ENCODE measurements around the gene RABL6.
"Not testable (repeated sequence)": the region's sequence is repeated elsewhere in the genome, so short reads cannot be mapped to it uniquely, and the experiment has no call there.

Gene RABL6

DNA sequence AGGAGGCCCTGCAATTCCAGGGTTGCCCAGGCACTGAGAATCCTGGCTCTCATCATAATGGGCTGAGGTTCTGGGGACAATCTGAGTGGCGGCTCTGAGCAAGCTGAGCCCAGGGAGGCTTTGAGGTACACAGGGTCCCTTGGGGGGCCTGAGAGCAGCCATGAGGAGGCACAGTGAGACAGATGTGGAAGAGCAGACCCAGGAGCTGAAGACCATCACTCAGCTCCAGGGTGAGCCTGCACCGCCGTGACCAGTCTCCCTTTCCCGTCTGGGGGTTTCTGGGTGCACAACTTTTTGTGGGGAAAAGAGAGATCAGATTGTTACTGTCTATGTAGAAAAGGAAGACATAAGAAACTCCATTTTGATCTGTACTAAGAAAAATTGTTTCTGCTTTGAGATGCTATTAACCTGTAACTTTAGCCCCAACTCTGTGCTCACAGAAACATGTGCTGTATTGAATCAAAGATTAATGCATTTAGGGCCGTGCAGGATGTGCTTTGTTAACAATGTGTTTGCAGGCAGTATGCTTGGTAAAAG lies 11.4 kb upstream of the RABL6 start, which contains the start of gene CCDC183:
Gene CCDC183, plus strand, starts transcription at position 101 of the 537 bp plus-strand sequence. Its CDS starts 60 bp downstream, at position 161.
- no peak for DNase-seq (ENCODE audit: low spot score)

DNA sequence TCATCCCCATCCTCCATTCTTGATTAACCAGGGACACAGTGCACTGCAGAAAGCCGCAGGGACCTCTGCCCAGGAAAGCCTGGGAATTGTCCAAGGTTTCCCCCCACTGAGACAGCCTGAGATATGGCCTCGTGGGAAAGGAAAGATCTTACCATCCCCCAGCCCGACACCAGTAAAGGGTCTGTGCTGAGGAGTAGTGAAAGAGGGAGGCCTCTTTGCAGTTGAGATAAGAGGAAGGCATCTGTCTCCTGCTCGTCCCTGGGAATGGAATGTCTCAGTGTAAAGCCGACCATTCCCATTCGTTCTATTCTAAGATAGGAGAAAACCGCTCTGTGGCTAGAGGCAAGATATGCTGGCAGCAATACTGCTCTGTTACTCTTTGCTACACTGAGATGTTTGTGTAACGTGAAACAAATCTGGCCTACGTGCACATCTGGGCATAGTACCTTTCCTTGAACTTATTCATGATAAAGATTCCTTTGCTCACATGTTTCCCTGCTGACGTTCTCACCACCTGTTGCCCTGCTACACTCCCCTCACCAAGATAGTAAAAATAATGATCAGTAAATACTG lies 10.9 kb upstream of the RABL6 start:
- DNase-seq (ENCODE audit: low spot score): not testable (repeated sequence)

DNA sequence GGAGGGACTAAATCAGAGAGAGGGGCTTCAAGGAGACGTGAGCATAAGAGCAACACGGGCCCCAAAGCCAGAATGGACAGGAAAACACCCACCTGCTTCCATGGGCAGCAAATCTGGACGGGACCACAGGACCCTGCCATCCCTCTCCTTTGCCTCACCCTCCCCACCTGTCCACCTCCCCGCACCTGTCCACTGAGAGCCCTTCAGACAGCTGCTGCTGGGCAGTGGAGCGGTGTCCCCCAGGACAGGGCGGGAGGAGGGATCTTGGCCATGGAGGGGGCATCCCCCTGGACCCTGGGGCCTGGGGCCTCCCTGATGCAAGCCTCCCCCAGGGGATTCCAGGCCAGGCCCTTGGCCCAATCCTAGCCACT lies 9.1 kb upstream of the RABL6 start:
- no peak for DNase-seq (ENCODE audit: low spot score)

DNA sequence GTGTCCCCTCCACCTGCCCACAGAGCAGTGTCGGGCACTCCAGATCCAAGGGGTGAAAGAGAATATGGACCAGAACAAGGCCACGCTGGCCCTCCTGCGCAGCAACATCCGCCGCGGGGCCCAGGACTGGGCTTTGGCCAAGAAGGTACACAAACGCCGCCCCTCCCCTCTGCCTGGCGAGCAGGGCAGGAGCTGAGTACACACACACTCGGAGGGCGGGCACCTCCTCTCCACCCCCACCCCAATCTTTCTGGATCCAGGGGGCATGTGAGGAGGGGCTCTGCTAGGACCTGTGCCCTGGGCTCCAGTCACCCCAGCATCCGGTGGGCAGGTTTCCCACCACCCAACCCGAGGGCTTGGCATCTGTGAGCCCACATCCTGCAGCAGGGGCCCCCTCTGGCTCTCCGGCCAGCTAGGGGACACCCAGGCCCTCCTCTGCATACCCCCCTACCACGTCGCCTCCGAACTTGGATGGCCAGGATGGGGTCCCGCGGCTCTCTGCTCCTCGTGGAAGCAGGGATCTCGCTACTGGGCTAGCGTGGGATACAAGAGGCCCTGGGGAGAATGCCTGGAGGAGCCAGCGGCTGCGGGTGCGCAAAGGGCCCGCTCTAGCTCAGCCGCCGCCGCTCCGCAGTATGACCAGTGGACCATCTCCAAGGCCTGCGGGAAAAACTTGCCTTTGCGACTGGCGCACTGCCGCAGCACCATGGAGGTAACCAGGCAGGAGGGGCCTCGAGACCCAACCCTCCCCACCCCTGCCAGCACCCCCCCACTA lies 8.5 kb upstream of the RABL6 start:
- no peak for DNase-seq (ENCODE audit: low spot score)

DNA sequence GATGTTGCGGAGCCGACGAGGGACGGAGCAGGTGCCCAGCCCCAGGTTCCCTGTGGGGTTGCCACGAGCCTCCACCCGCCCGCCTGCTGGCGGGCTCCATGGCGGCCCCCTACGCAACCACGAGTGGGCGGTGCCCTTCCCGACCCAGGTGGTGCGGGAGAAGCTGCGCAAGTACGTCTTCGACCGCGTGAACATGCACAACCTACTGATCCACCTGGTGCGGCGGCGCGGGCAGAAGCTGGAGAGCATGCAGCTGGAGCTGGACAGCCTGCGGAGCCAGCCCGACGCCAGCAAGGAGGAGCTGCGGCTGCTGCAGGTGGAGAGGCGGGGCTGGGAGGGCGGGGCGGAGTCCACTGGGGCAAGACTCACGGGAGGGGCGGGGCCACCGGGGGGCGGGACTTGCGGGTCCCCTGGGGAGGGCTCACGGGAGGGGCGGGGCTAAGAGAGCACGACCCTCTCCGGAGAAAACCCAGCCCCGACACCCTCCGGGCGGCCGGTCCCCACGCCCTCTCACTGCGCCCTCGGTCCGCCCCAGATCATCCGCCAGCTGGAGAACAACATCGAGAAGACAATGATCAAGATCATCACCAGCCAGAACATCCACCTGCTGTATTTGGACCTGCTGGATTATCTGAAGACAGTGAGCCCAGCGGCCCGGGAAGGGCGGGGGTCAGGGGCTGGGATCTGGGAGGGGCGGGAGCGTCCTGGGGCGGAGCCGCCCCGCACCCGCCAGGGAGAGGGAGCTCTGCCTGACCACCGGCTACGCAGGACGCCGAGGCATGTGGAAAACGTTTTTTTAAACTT lies 7.7 kb upstream of the RABL6 start:
- peak; percentile 71 for DNase-seq (ENCODE audit: low spot score)

DNA sequence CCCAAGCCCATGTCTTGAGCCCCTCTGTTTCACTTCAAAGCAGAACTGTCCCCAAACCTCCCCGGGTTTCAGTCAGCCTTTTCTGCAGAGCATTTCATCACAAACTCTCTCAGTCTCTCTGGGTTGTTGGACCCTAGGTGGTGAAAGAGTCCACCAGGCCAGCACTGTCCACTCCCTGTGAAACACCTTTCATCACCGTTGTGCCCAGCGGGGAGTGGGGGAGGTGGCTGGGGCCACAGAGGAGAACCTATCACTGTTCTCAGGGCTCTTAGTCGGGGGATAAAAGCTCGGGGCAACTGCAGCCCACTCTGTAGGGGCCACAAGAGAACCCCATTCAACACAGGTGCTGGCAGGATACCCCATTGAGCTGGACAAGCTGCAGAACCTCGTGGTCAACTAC lies 5.4 kb upstream of the RABL6 start:
- no peak for DNase-seq (ENCODE audit: low spot score)

DNA sequence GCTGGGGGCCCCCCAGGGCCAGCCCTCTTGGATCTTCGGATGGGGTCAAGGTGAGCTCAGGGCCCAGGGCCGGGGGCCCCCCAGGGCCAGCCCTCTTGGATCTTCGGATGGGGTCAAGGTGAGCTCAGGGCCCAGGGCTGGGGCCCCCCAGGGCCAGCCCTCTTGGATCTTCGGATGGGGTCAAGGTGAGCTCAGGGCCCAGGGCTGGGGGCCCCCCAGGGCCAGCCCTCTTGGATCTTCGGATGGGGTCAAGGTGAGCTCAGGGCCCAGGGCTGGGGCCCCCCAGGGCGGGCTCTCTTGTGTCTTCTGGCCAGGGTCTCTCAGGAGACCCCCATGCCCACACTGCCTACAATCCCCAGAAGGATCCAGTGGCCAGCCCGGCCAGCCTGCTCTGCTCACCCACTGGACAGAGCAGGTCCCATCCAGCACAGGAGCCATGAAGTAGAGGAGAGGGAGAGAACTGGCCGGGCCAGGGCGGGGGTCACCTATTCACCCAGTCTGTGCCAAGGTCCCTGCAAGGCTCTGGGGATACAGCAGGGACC lies 4.7 kb upstream of the RABL6 start:
- not testable (repeated sequence) for DNase-seq (ENCODE audit: low spot score)

DNA sequence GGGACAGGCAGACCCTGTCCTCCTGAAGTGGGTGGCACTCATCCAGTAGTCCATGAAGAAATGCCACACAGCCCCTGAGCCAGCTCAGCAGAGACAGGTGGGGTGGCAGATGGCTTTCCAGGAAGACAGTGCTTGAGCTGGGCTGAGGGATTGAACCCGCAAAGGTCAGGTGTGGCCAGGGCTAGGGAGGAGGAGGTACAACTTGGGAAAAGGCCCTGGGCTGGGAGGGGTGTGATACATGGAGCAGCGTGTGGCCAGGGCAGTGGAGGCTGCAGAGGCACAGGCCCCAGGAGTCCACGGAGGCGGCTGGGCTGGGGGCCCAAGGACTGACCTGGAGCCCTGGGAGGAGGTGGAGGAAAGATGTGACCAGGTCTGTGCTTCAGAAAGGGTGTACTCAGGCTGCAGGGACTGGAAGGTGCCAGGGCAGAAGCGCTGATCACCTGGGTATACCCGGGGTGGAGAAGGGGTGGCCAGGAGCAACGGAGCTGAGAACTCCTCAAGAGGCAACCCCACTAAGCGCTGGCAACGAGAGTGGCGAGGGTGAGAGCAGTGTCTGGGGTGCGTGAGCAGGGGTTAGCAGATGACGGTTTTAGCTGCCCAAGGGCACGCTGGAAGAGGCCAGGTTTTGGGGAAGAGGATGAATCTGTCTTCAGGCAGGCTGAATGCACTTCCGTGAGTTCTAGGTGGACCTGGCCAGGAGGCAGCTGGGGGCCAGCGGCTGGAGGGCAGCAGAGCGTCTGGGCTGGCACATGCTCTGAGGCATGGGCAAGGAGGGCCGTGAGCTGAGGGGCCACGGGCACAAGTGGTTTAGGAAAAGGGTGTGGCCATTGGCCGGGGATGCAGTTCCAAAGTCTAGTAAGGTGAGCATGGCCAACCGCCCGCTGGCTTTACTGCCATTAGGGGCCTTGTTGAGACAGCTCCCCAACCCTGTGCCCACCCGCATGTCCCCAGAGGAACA lies 3.9 kb upstream of the RABL6 start:
- no peak for DNase-seq (ENCODE audit: low spot score)

DNA sequence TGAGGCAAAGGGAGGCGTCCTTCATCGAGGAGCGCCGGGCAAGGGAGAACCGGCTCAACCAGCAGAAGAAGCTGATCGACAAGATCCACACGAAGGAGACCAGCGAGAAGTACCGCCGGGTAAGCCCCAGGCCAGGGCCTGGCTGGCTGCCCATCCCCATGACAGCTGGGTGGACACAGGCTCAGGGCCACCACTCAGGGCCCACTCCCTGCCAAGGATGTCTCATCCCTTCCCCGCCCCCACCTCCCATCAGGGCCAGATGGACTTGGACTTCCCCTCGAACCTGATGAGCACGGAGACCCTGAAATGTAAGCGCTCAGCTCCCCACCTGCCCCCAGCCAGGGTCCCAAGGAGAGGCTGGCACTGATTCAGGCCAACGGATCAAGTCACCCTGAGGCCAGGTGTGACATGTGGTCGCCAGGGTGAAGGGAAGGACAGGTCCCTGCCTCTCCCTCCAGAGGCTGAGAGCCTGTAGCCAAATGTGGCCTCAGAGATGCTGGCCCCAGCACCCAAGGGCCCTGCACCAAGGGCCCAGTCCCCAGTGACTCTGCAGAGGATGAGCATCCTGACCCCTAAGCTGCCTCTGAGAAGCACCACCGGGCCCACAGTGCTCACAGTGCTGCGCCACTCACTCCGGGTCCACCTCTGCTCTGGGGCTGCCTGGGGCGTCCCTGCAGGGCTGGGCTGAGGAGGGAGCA lies 3.1 kb upstream of the RABL6 start:
- DNase-seq (ENCODE audit: low spot score): no peak

DNA sequence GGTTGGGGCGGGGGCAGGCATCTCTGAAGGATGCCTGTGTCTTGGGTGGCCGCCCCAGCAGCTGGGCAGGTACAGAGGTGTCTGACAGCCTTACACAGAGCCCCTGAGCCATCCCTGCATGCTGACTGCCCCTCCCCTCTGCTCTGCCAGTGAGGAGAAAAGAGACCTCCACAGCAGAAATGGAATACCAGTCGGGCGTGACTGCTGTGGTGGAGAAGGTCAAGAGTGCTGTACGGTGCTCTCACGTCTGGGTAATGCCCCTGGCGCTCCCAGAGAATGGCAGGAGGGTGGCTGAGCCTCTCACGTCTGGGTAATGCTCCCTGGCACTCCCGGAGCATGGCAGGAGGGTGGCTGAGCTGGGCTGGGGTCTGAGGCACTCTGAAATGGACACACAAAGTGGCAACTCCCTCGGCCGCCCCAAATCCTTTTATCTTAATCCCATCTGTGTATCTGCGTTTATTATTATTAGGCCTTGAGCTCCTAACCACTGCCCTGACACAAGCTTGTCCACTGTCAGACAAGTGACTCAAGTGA lies 2.5 kb upstream of the RABL6 start:
- DNase-seq (ENCODE audit: low spot score): no peak

DNA sequence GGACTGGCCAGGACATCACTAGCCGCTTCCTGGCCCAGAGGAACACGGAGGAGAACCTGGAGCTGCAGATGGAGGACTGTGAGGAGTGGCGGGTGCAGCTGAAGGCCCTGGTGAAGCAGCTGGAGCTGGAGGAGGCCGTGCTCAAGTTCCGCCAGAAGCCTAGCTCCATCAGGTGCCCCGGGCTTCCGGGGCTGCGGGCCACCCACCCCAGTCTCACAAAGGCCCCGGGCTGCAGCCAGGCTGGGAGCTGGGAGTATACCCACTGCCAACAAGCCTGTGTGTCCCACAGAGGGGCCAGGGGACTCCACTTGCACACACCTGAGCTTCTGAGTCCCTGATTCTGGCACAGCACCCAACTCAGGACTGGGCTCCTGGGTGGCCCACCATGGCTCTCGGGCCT lies 1.7 kb upstream of the RABL6 start:
- no peak for DNase-seq (ENCODE audit: low spot score)

DNA sequence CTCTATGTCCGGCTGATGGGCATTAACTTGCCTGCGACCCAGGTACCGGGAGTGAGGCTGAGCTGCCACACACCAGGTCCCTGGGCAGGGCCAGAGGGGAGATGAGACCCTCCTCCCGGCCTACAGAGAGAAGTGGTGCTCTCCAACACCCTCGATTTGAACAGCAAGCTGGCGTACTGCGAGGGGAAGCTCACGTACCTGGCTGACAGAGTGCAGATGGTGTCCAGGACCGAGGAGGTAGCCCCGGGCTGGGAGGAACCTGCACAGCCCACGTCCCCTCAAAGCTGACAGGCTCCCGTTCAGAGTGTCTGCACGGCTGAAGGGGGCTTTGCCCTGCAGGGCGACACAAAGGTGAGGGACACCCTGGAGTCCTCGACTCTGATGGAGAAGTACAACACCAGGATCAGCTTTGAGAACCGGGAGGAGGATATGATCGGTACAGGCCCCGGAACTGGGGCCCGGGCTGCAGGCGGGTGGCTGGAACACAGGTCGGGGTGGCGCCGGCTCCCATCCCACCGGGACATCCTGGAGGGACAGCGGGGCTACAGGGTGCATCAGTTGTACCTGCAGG lies 1.0 kb upstream of the RABL6 start:
- no peak for DNase-seq (ENCODE audit: low spot score)

DNA sequence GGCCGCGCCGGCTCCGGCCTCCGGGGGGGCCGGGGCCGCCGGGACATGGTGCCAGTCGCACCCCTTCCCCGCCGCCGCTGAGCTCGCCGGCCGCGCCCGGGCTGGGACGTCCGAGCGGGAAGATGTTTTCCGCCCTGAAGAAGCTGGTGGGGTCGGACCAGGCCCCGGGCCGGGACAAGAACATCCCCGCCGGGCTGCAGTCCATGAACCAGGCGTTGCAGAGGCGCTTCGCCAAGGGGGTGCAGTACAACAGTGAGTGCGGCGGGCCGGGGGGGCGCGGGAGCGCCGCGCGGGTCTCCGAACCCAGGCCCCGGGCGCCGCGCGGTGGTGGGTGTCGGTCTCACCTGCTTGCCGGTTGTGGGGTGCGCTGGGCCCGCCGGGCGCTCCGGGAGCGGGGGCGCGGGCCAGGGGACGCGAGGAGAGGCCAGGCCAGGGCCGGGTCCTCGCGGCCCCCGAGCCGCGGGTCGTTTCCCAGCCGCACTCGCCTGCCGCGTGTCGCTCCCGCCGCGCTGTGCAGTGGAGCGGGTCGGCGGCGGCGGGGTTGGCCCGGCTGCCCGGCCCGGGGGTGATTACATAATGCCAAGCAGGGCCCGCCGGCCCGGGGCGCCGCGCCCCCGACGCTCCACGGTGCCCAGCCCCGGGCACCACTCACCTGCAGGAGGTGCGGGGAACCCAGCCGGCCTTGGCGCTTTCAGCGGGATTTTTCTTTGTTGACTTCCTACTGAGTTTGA lies 492 bp downstream of the RABL6 start:
- DNase-seq (ENCODE audit: low spot score): no peak

DNA sequence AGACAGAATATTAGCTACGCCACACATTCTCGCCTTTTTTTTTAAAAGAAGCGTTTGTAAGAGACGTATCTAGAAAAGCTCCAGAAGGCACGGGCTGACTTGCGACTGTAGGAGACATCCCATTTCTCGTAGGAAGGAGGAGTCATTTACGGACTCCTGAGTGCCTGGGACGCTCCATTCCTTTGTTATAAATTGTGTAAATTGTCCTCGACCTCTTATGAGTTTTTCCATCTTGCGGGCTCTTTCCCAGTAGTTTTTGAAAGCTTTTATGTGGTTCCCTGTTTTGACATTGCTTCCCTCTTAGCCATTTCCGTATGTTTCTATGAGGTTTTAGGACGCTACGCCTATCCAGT lies 1.0 kb downstream of the RABL6 start:
- DNase-seq (ENCODE audit: low spot score): peak; percentile 32

DNA sequence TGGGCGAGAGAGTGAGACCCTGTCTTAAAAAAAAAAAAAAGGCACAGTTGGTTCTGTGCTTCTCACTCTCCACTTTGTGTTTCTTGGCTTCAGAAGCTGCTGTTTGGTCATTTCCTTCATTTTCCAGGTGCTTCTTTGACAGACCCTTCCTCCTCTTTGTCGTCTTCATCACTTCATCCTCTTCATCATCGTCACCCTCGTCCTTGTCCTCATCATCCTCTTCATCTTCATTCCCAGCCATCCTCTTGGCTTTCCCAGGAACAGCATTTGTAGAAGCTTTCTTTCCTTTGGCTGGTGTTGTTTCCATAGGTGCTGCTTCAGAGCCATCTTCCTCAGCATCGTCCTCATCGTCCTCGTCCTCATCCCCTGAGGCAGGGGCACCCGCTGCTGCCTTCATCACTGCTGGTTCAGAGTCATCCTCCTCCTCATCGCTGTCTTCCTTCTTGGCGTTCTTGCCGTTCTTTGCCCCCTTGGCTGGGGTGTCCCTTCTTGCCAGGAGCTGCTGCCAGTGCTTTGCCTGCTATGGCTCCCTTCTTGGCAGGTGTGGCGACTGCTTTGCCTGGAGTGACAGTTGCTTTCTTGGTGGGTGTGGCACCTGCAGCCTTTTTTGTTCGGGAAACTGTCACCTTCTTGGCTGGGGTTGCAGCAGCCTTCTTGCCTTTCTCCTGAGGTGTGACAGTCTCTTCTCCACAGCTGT lies 7.1 kb downstream of the RABL6 start:
- DNase-seq (ENCODE audit: low spot score): no peak

DNA sequence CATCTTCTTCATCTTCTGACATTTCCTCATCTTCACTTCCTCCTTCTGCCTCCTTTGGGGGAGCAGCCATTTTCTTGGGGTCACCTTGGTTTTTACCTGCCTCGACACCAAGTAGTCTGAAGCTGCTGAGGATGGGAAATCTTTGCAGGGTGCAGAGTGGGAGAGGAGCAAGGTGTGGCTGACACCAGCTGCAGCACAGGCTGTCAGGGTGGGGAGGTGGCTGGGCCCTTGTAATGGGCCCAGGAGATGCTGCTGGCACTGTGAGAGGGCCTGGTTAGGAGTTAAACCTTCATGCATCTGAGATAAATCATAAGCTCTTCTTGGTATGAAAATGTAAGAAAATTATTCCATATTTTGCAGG lies 7.7 kb downstream of the RABL6 start:
- DNase-seq (ENCODE audit: low spot score): no peak

DNA sequence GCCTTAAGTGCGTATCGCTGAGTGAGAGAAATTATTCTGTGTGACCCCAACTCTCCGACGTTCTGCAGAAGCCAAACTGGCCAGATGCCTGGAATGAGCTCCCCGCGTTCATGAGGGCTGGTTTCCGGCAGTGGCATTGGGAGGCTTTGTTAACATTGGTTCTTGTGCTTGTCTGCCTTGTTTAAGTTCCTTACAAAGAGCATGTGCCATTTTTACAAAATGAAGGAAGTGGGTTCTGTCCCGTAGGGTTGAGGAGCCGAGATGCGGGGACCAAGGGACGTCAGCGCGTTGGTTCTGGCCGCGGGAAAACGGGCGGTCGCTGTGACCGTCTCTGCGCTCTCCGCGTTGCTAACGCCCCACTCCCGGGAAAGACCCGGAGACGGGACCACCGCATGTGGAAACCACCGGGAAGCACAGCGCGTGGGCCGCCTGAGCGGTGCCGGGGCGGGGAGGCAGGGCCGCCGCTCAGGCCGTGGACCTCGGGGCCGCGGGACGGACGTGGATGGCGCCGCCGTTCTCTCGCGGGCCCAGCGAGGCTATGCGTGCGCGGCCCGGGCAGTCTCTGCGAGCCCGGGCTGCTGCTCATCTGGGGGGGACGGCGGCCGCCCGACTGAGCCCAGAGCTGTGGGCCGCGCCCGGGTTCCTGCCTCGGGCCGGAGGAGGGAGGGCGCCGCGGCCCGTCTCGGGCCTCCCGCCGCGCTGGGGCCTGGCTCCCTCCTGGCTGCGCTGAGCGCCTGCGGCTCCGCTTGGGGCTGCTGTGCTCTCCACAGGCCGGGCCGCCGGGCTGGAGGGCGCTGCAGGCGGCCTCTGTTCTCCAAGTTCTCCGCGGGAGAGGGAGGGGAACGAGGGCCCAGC lies 13.4 kb downstream of the RABL6 start:
- no peak for DNase-seq (ENCODE audit: low spot score)

Data from COLO829 (cell line).